Measurements from ENCODE around the gene ADCY5. TPM values are rescaled to one million over a fixed set of nuclear protein-coding genes. Genes with fewer than 3 reads are reported as not detected.

The ADCY5 gene
- total RNA-seq, 4 donors from 2014 or later = 3.5 to 44.6 (median 14.5) TPM

DNA sequence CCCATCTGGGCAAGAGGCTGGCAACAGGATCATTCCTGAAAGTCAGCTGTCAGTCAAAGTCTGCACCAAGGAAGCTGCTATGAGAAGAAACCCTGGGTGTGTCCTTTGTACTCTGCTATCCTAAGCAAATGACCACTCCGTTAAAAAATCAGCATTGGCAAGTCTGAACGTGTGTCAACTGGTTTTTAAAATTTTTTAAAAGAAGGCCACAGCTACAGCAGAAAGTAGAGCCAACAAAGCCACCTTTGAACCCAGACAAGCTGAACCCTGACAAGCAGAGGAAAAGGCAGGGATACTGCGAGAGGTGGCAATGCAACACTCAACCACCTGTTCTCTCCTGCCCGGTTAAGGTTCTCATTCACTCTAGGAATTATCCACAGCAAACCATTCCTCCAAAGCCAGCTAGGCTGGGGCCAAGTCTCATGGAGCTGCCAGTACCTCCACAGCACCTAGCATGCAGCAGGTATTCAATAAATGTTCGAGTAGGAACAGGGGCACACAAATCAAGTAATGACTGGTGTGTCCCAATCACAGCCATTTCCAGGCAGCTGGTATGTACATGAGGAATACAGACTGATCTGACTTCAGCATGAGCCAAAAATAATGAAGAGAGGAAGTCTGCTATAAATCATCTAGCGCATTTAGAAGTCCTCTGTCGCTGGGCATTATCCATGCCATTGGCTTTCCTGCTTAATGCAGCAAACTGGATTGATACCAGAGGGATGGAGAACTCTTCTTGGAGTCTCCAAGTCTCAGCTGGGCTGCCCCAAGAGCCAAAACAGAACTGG lies 76.0 kb downstream of the ADCY5 start:
- no peaks in the 10 kb centered on the region for H3K27me3 ChIP-seq
- H3K27ac ChIP-seq = peak overlapping the region in 1 of 4 donors; percentile 62
- H3K9me3 ChIP-seq = no peaks in the 10 kb centered on the region
- DNase-seq = peak in 1 of 3 donors; percentile 15
- no peaks in the 10 kb centered on the region for H3K36me3 ChIP-seq
- H3K4me1 ChIP-seq = peaks cover 0 to 16% (median 0%) of the 10 kb centered on the region in 4 donors
- TF ChIP-seq, protein P1, sequence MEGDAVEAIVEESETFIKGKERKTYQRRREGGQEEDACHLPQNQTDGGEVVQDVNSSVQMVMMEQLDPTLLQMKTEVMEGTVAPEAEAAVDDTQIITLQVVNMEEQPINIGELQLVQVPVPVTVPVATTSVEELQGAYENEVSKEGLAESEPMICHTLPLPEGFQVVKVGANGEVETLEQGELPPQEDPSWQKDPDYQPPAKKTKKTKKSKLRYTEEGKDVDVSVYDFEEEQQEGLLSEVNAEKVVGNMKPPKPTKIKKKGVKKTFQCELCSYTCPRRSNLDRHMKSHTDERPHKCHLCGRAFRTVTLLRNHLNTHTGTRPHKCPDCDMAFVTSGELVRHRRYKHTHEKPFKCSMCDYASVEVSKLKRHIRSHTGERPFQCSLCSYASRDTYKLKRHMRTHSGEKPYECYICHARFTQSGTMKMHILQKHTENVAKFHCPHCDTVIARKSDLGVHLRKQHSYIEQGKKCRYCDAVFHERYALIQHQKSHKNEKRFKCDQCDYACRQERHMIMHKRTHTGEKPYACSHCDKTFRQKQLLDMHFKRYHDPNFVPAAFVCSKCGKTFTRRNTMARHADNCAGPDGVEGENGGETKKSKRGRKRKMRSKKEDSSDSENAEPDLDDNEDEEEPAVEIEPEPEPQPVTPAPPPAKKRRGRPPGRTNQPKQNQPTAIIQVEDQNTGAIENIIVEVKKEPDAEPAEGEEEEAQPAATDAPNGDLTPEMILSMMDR (IDR thresholded peaks at IDR 0.05) = no peak
- TF ChIP-seq POLR2A (IDR thresholded peaks at IDR 0.05) = no peak
- H3K4me3 ChIP-seq = no peak overlapping the region

DNA sequence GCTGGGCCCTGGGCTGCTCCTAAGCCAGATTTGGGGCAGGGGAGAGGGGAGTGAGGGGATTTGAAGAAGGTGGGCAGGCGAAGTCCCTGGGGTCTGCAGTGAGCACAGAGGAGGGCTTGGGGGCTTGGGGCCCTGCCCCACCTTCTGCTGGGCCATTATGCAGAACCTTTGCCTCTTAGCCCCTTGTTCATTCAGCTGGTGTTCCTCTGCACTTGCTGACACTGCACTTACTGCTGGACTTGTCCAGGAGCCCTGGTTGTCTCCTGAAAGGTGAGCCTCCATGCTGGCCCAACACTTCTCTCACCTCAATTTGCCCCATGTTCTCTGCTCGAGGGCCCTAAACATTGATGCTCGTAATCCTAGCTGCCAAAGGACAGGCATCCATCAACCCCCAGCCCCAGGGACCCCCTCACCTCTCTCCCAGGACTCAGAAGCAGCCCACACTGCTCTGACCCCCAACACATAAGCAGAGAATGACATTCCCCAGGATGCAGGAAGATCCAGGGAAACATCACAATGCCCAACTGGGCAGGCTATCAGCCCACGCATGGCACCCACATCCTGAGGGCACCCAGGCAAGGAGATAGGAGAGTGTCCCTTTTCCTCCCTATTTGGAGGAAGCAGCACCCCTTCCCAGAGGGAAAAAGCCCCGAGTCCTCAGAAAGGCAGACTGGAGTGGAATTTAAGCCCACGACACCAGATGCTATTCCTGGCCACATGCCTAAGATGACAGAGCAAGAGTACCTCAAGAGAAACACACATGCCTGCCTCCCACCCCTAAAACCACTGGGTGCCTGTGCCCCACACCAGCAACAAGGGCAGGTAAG lies 76.8 kb downstream of the ADCY5 start:
- H3K4me1 ChIP-seq = peaks cover 0 to 13% (median 0%) of the 10 kb centered on the region in 4 donors
- H3K27ac ChIP-seq = peak overlapping the region in 1 of 4 donors; percentile 40
- DNase-seq = peak in 1 of 3 donors; percentile 12

DNA sequence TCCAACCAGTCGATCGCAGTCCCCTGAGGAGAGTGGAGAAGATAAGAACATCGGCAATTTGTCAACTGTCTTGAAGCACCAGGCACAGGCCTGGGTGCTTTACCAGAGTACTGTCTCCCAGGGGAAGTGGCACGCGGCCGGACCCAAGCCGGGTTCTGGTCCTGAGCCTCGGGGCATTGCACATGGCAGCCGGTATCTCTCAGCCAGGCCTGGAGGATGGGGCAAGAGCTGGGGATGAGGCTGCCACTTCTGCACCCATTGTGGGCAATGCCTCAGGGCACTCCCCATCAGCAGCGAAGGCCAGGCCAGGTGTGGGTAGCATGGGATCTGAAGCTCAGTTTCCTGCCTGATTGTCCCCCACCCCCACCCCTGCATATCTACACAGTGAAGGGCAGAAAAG lies 77.5 kb downstream of the ADCY5 start:
- Histone ChIP-seq H3K27ac (peak overlapping the region in 1 of 4 donors; percentile 40), H3K4me3 (no peak overlapping the region), H3K9me3 (no peaks in the 10 kb centered on the region), H3K27me3 (no peaks in the 10 kb centered on the region), H3K4me1 (peaks cover 0 to 7% (median 0%) of the 10 kb centered on the region in 4 donors), H3K36me3 (no peaks in the 10 kb centered on the region)
- TF ChIP-seq, protein P1 (IDR thresholded peaks at IDR 0.05) = no peak
- TF ChIP-seq POLR2A (IDR thresholded peaks at IDR 0.05) = no peak
- peak in 1 of 3 donors; percentile 20 for DNase-seq

More for the DNA sequence above, 76.8 kb downstream of the ADCY5 start:
- no peaks in the 10 kb centered on the region for H3K36me3 ChIP-seq
- no peaks in the 10 kb centered on the region for H3K9me3 ChIP-seq
- TF ChIP-seq, protein P1 (IDR thresholded peaks at IDR 0.05) = no peak
- TF ChIP-seq POLR2A (IDR thresholded peaks at IDR 0.05) = no peak
- no peak overlapping the region for H3K4me3 ChIP-seq
- H3K27me3 ChIP-seq = no peaks in the 10 kb centered on the region

DNA sequence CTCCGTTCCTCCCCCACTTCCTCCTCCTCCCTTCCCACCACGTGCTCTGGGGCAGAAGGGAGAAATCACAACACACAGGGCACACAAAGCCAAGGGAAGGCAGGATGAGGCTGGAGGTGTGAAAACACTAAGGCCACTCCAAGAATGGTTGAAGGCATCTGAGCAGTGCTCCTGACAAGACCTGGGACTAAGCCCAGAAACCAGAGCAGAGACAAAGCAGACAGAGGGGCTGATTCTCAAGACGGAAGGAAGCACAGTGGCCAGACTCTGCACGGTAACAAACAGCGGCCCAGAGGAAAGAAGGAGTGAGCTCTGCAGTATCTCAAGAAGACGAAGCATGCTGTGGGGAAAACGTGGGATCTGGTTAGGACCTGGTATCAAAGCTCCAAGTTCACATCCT lies 78.1 kb downstream of the ADCY5 start:
- no peak for TF ChIP-seq POLR2A (IDR thresholded peaks at IDR 0.05)
- TF ChIP-seq, protein P1 (IDR thresholded peaks at IDR 0.05) = no peak
- peak in 1 of 3 donors; percentile 5 for DNase-seq
- H3K27ac ChIP-seq = no peak overlapping the region
- H3K9me3 ChIP-seq = no peaks in the 10 kb centered on the region
- peaks cover 0 to 6% (median 0%) of the 10 kb centered on the region in 4 donors for H3K4me1 ChIP-seq
- no peaks in the 10 kb centered on the region for H3K27me3 ChIP-seq
- no peaks in the 10 kb centered on the region for H3K36me3 ChIP-seq
- H3K4me3 ChIP-seq = no peak overlapping the region

DNA sequence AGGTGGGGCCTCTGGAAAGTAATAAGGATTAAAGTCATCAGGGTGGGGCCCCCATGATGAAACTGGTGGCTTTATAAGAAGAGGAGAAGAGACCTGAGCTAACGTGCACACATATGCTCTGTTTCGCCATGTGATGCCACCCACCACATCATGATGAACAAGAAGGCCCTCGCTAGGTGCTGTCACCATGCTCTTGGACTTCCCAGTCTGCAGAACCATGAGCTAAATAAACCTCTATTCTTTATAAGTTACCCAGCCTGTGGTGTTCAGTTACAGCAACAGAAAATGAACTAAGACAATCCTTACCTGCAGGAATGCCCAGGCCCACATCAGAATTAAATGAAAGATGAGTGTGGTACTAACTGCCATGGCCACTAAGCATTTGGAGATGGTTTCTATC lies 79.8 kb downstream of the ADCY5 start:
- H3K27me3 ChIP-seq = no peaks in the 10 kb centered on the region

More for the DNA sequence above, 79.8 kb downstream of the ADCY5 start:
- no peak for TF ChIP-seq POLR2A (IDR thresholded peaks at IDR 0.05)
- TF ChIP-seq, protein P1 (IDR thresholded peaks at IDR 0.05) = no peak
- H3K4me1 ChIP-seq = peaks cover 0 to 6% (median 0%) of the 10 kb centered on the region in 4 donors
- no peaks in the 10 kb centered on the region for H3K36me3 ChIP-seq
- no peak overlapping the region for H3K4me3 ChIP-seq
- H3K9me3 ChIP-seq = no peaks in the 10 kb centered on the region
- H3K27ac ChIP-seq = no peak overlapping the region
- peak in 1 of 3 donors; percentile 2 for DNase-seq

Data from Peyer's patch (tissue), 4 donors.